Measurements from ENCODE around the gene SCGB2A2. TPM values are rescaled to one million over a fixed set of nuclear protein-coding genes. Genes with fewer than 3 reads are reported as not detected.

SCGB2A2 gene
- not detected for total RNA-seq
- polyA plus RNA-seq (ENCODE audit: insufficient read depth, low read depth, low replicate concordance): not detected
- long read RNA-seq, donor 1: 0 reads
- long read RNA-seq, donor 2: 0 reads
- long read RNA-seq, donor 3: 0 reads
- long read RNA-seq, donor 4: 0 reads
- long read RNA-seq, donor 5: 0 reads
- long read RNA-seq, donor 6: 0 reads
- long read RNA-seq, donor 7: 0 reads
- long read RNA-seq, donor 8: 0 reads
- long read RNA-seq, donor 9: 0 reads
- long read RNA-seq, donor 10: 0 reads

- H3K36me3 ChIP-seq (ENCODE audit: control insufficient read depth in 2 of 3, insufficient read depth in 3 of 3, low read length in 3 of 3): no peaks in the 10 kb centered on the region
- H3K27ac ChIP-seq (ENCODE audit: low read depth in 2 of 2, low read length in 2 of 2): no peak within 1 kb of the TSS
- FAIRE-seq (no peak), DNase-seq (no peak)
- intact Hi-C loops (cut with DNase I): no loop called here
- H3K4me1 ChIP-seq (ENCODE audit: control insufficient read depth in 2 of 3, insufficient read depth in 2 of 3, low read depth in 1 of 3, low read length in 3 of 3): no peaks in the 10 kb centered on the region
- no peaks in the 10 kb centered on the region for H3K27me3 ChIP-seq (ENCODE audit: control insufficient read depth, insufficient read depth, low read length)
- no peaks in the 10 kb centered on the region for H3K9me3 ChIP-seq (ENCODE audit: control insufficient read depth in 2 of 3, insufficient read depth in 1 of 3, low read length in 3 of 3)
- H3K9ac ChIP-seq (ENCODE audit: low read length in 3 of 3): no peak within 1 kb of the TSS
- H3K4me3 ChIP-seq (ENCODE audit: low read length in 3 of 3): no peak within 1 kb of the TSS
- peak; percentile 50 for TF ChIP-seq CTCF (IDR thresholded peaks at IDR 0.05; ENCODE audit: borderline replicate concordance, extremely low read depth, insufficient read depth)
Measured at GRCh38 chr11:62269654-62270278, at the start of gene SCGB2A2. Gene SCGB2A2, plus strand, starts transcription at chr11:62270158. Its CDS starts 59 bp downstream, at chr11:62270217.

- Histone ChIP-seq H3K9ac (ENCODE audit: low read length in 3 of 3) (no peak overlapping the region), H3K27ac (ENCODE audit: low read depth in 2 of 2, low read length in 2 of 2) (no peak overlapping the region), H3K36me3 (ENCODE audit: control insufficient read depth in 2 of 3, insufficient read depth in 3 of 3, low read length in 3 of 3) (no peaks in the 10 kb centered on the region), H3K4me3 (ENCODE audit: low read length in 3 of 3) (no peak overlapping the region), H3K9me3 (ENCODE audit: control insufficient read depth in 2 of 3, insufficient read depth in 1 of 3, low read length in 3 of 3) (peaks cover 0 to 20% (median 12%) of the 10 kb centered on the region in 3 donors), H3K4me1 (ENCODE audit: control insufficient read depth in 2 of 3, insufficient read depth in 2 of 3, low read depth in 1 of 3, low read length in 3 of 3) (no peaks in the 10 kb centered on the region), H3K27me3 (ENCODE audit: control insufficient read depth, insufficient read depth, low read length) (no peaks in the 10 kb centered on the region)
- intact Hi-C loops (cut with DNase I): no loop called here
- no peak for TF ChIP-seq CTCF (IDR thresholded peaks at IDR 0.05; ENCODE audit: borderline replicate concordance, extremely low read depth, insufficient read depth)
- DNase-seq (no peak), FAIRE-seq (no peak)
Measured at GRCh38 chr11:62221498-62221897, 48.5 kb upstream of the SCGB2A2 start.

- FAIRE-seq (no peak), DNase-seq (no peak)
- intact Hi-C loops (cut with DNase I): no loop called here
- Histone ChIP-seq H3K4me3 (ENCODE audit: low read length in 3 of 3) (no peak overlapping the region), H3K9ac (ENCODE audit: low read length in 3 of 3) (no peak overlapping the region), H3K9me3 (ENCODE audit: control insufficient read depth in 2 of 3, insufficient read depth in 1 of 3, low read length in 3 of 3) (peaks cover 0 to 20% (median 12%) of the 10 kb centered on the region in 3 donors), H3K27me3 (ENCODE audit: control insufficient read depth, insufficient read depth, low read length) (no peaks in the 10 kb centered on the region), H3K36me3 (ENCODE audit: control insufficient read depth in 2 of 3, insufficient read depth in 3 of 3, low read length in 3 of 3) (no peaks in the 10 kb centered on the region), H3K4me1 (ENCODE audit: control insufficient read depth in 2 of 3, insufficient read depth in 2 of 3, low read depth in 1 of 3, low read length in 3 of 3) (no peaks in the 10 kb centered on the region), H3K27ac (ENCODE audit: low read depth in 2 of 2, low read length in 2 of 2) (no peak overlapping the region)
- no peak for TF ChIP-seq CTCF (IDR thresholded peaks at IDR 0.05; ENCODE audit: borderline replicate concordance, extremely low read depth, insufficient read depth)
Measured at GRCh38 chr11:62223095-62223494, 46.9 kb upstream of the SCGB2A2 start.

Data from kidney (tissue), 22 donors.